Skeletal muscle tissue (tissue), 4 donors: ENCODE data around the gene SOX6. TPM values are rescaled to one million over a fixed set of nuclear protein-coding genes. Genes with fewer than 3 reads are reported as not detected.

ENCODE experiments used
- H3K27ac ChIP-seq: one replicate; pipeline ENCODE4 v1.7.0; 2013; ENCODE audit warnings: mild to moderate bottlenecking, low read depth, low read length, inconsistent platforms
- H3K27me3 ChIP-seq, 3 donors: one replicate each; pipeline ENCODE4 v1.7.0; 2013; ENCODE audit warnings: low read length in 3 of 3; ENCODE audit not compliant: control insufficient read depth in 3 of 3, insufficient read depth in 3 of 3
- H3K36me3 ChIP-seq, 3 donors: one replicate each; pipeline ENCODE4 v1.7.0; 2013; ENCODE audit warnings: low read length in 3 of 3; ENCODE audit not compliant: control insufficient read depth in 3 of 3, insufficient read depth in 3 of 3
- H3K4me1 ChIP-seq, 3 donors: one replicate each; pipeline ENCODE4 v1.7.0; 2013; ENCODE audit warnings: low read length in 3 of 3, mild to moderate bottlenecking in 3 of 3; ENCODE audit not compliant: control insufficient read depth in 3 of 3, insufficient read depth in 3 of 3
- H3K4me3 ChIP-seq, 3 donors: one replicate each; pipeline ENCODE4 v1.7.0; 2013; ENCODE audit warnings: low read length in 3 of 3
- H3K9ac ChIP-seq, 3 donors: one replicate each; pipeline ENCODE4 v1.7.0; 2013; ENCODE audit warnings: low read length in 3 of 3, mild to moderate bottlenecking in 3 of 3, moderate library complexity in 2 of 3, low read depth in 1 of 3
- H3K9me3 ChIP-seq, 3 donors: one replicate each; pipeline ENCODE4 v1.7.0; 2013; ENCODE audit warnings: low read length in 3 of 3; ENCODE audit not compliant: control insufficient read depth in 3 of 3
- total RNA-seq: library from RNA; depleted of rRNA; stranded (reverse); fragments of >200 nt; gene quantifications from one replicate; pipeline ENCODE4 v1.2.3, GENCODE V29; 2014
- donor health status: Osteomylitis.

Gene SOX6
- total RNA-seq, 1 donor from 2014 or later: 50.1 TPM

DNA sequence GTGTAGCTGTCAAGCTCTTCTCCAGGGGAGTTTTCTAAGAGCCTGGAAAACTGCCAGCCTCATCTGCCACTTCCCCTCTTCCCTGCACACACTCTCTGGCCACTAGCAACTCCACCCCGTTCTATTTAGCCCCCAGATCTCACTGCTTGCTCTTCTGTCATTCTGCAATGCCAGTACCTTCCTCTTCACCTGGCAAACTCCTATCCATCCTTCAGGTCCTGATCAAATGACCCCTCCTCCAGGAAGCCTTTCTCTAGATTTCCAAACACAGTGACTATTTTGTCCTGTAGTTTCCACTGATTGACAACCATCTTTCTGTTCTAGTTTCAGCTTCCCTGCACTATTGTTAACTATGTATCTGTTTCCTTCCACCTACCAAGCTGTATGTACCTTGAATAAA lies 437.7 kb downstream of the SOX6 start:
- Histone ChIP-seq H3K9me3 (no peaks in the 10 kb centered on the region), H3K27ac (no peak overlapping the region), H3K27me3 (no peaks in the 10 kb centered on the region), H3K36me3 (no peaks in the 10 kb centered on the region), H3K4me1 (no peaks in the 10 kb centered on the region), H3K4me3 (no peak overlapping the region), H3K9ac (no peak overlapping the region)

GRCh38 chr11:15918212-15918611 lies 438.1 kb downstream of the SOX6 start:
- no peaks in the 10 kb centered on the region for H3K4me1 ChIP-seq
- no peaks in the 10 kb centered on the region for H3K36me3 ChIP-seq
- H3K9me3 ChIP-seq: no peaks in the 10 kb centered on the region
- no peaks in the 10 kb centered on the region for H3K27me3 ChIP-seq
- H3K4me3 ChIP-seq: no peak overlapping the region
- H3K9ac ChIP-seq: no peak overlapping the region
- no peak overlapping the region for H3K27ac ChIP-seq
